DMS79 treated with DMSO at 0.1 percent for 48 hours (cell line): ENCODE results near the gene ZC3H6.

Experiments
- DNase-seq: peaks from one replicate; lab custom pipeline; 2025; lab: John Stamatoyannopoulos, UW

Gene ZC3H6

GRCh38 chr2:112275311-112275886, at the start of gene ZC3H6:
TSS of gene ZC3H6 (plus strand) at chr2:112275597. CDS start at chr2:112275995, 398 bp downstream.
- peak; percentile 98 for DNase-seq

- DNase-seq, result peak; percentile 90
Measured at GRCh38 chr2:112229348-112229747, 46.0 kb upstream of the ZC3H6 start.

GRCh38 chr2:112230371-112230770, 45.0 kb upstream of the ZC3H6 start:
- DNase-seq, result no peak

GRCh38 chr2:112239862-112240261, 35.5 kb upstream of the ZC3H6 start:
- DNase-seq, result no peak

GRCh38 chr2:112242384-112242783, 33.0 kb upstream of the ZC3H6 start:
- DNase-seq, result peak; percentile 48

GRCh38 chr2:112243233-112243632, 32.2 kb upstream of the ZC3H6 start:
- no peak for DNase-seq

GRCh38 chr2:112244854-112245253, 30.5 kb upstream of the ZC3H6 start:
- no peak for DNase-seq

- DNase-seq, result no peak
Measured at GRCh38 chr2:112251271-112251670, 24.1 kb upstream of the ZC3H6 start.

GRCh38 chr2:112253261-112253815, 22.1 kb upstream of the ZC3H6 start:
- no peak for DNase-seq

- DNase-seq, result peak; percentile 90
Measured at GRCh38 chr2:112254466-112255240, 20.7 kb upstream of the ZC3H6 start, which contains the start of gene ZC3H8. TSS of gene ZC3H8 (minus strand) at chr2:112255042. CDS start at chr2:112254981, 61 bp downstream.

- DNase-seq, result no peak
Measured at GRCh38 chr2:112255875-112256274, 19.5 kb upstream of the ZC3H6 start.

- DNase-seq, result no peak
Measured at GRCh38 chr2:112256654-112257053, 18.7 kb upstream of the ZC3H6 start.

- DNase-seq, result no peak
Measured at GRCh38 chr2:112257575-112257974, 17.8 kb upstream of the ZC3H6 start.

GRCh38 chr2:112259509-112260294, 15.7 kb upstream of the ZC3H6 start:
- DNase-seq, result no peak

GRCh38 chr2:112260295-112260625, 15.1 kb upstream of the ZC3H6 start:
- no peak for DNase-seq

GRCh38 chr2:112262876-112263275, 12.5 kb upstream of the ZC3H6 start:
- DNase-seq, result no peak

GRCh38 chr2:112268547-112268946, 6.8 kb upstream of the ZC3H6 start:
- no peak for DNase-seq

GRCh38 chr2:112272669-112273068, 2.7 kb upstream of the ZC3H6 start:
- DNase-seq, result no peak

- DNase-seq, result no peak
Measured at GRCh38 chr2:112273349-112273748, 2.0 kb upstream of the ZC3H6 start.

- DNase-seq, result peak; percentile 66
Measured at GRCh38 chr2:112275887-112276773, 733 bp downstream of the ZC3H6 start.

GRCh38 chr2:112276954-112277353, 1.6 kb downstream of the ZC3H6 start:
- DNase-seq, result no peak
